ENCODE data around the gene EFCAB14.
"Not testable (repeated sequence)": the region's sequence is repeated elsewhere in the genome, so short reads cannot be mapped to it uniquely, and the experiment has no call there.

The EFCAB14 gene

DNA sequence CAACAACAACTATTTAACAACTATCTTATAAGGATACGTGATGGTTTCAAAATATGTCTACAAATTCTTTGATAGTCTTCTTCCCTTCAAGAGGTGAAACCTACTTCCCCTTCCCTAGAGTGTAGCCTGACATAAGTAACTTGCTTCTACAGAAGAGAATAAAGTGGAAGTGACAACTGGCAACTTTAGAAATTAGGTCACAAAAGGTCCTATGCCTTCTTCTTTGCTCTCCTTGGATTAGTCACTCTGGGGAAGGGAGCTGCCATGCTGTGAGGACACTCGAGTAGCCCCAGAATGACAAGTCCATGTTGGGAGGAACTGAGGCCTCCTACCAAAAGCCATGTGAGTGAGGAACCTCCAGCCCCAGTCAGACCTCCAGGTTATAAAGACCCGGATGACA, 19.2 kb downstream of the EFCAB14 start:
- H3K4me2 ChIP-seq (ENCODE audit: insufficient read depth, low read length) = no peak overlapping the region

DNA sequence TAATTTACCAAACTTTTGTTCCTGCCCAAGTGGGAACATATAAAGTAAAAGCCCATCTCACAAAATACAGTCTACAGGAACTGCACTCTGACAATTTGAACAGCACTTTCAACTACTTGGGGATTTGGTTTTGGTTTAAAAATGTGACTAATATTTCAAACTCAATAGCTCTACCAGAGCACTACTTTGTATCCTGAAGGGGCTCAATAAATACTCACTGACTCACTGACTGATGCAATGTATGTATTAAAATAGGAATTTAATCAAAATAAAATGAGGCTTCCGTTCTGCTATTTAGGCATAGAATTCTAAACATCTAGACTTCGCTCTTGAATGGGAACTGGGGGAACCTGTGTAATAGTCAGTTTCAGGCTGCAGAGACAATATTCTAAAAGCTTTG, 21.9 kb downstream of the EFCAB14 start:
- Histone ChIP-seq H3K4me1 (ENCODE audit: insufficient read depth, low read length) (no peaks in the 10 kb centered on the region), H3K27me3 (ENCODE audit: insufficient read depth, low read length, poor library complexity) (no peaks in the 10 kb centered on the region), H3K9me3 (ENCODE audit: insufficient read depth, low read length, severe bottlenecking) (no peaks in the 10 kb centered on the region), H3K4me2 (ENCODE audit: insufficient read depth, low read length) (no peak overlapping the region), H3K27ac (ENCODE audit: low read length) (no peak overlapping the region), H3K9ac (ENCODE audit: low read depth, low read length) (no peak overlapping the region), H3K36me3 (ENCODE audit: insufficient read depth, low read length) (peaks cover 61% of the 10 kb centered on the region), H2AFZ (ENCODE audit: low read depth, low read length) (no peak overlapping the region), H3K4me3 (ENCODE audit: low read depth in 1 of 2, low read length in 2 of 2) (no peak overlapping the region), H3K79me2 (ENCODE audit: insufficient read depth, low read length) (no peaks in the 10 kb centered on the region; the same call in 1 of the 2 replicates), H4K20me1 (ENCODE audit: insufficient read depth, low read length) (peaks cover 4% of the 10 kb centered on the region; the same call in 1 of the 2 replicates)
- TF ChIP-seq, protein P1, sequence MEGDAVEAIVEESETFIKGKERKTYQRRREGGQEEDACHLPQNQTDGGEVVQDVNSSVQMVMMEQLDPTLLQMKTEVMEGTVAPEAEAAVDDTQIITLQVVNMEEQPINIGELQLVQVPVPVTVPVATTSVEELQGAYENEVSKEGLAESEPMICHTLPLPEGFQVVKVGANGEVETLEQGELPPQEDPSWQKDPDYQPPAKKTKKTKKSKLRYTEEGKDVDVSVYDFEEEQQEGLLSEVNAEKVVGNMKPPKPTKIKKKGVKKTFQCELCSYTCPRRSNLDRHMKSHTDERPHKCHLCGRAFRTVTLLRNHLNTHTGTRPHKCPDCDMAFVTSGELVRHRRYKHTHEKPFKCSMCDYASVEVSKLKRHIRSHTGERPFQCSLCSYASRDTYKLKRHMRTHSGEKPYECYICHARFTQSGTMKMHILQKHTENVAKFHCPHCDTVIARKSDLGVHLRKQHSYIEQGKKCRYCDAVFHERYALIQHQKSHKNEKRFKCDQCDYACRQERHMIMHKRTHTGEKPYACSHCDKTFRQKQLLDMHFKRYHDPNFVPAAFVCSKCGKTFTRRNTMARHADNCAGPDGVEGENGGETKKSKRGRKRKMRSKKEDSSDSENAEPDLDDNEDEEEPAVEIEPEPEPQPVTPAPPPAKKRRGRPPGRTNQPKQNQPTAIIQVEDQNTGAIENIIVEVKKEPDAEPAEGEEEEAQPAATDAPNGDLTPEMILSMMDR (IDR thresholded peaks at IDR 0.05; ENCODE audit: borderline replicate concordance, extremely low read depth, low read length, poor library complexity, severe bottlenecking) = no peak
- no peak for TF ChIP-seq EZH2 (IDR thresholded peaks at IDR 0.05; ENCODE audit: borderline replicate concordance, low read depth, low read length, severe bottlenecking)
- ATAC-seq (ENCODE audit: insufficient read depth, low read depth) = no peak
- DNase-seq = no peak

More for the DNA sequence above, 19.2 kb downstream of the EFCAB14 start:
- H2AFZ ChIP-seq (ENCODE audit: low read depth, low read length) = no peak overlapping the region
- peaks cover 5% of the 10 kb centered on the region; the same call in 1 of the 2 replicates for H4K20me1 ChIP-seq (ENCODE audit: insufficient read depth, low read length)
- H3K79me2 ChIP-seq (ENCODE audit: insufficient read depth, low read length) = no peaks in the 10 kb centered on the region; the same call in 1 of the 2 replicates
- H3K9ac ChIP-seq (ENCODE audit: low read depth, low read length) = no peak overlapping the region
- H3K27ac ChIP-seq (ENCODE audit: low read length) = no peak overlapping the region
- no peaks in the 10 kb centered on the region for H3K4me1 ChIP-seq (ENCODE audit: insufficient read depth, low read length)
- TF ChIP-seq, protein P1 (IDR thresholded peaks at IDR 0.05; ENCODE audit: borderline replicate concordance, extremely low read depth, low read length, poor library complexity, severe bottlenecking) = no peak
- no peak for TF ChIP-seq EZH2 (IDR thresholded peaks at IDR 0.05; ENCODE audit: borderline replicate concordance, low read depth, low read length, severe bottlenecking)
- no peak overlapping the region for H3K4me3 ChIP-seq (ENCODE audit: low read depth in 1 of 2, low read length in 2 of 2)
- ATAC-seq (ENCODE audit: insufficient read depth, low read depth) = no peak
- no peak for DNase-seq
- H3K36me3 ChIP-seq (ENCODE audit: insufficient read depth, low read length) = peaks cover 68% of the 10 kb centered on the region
- no peaks in the 10 kb centered on the region for H3K9me3 ChIP-seq (ENCODE audit: insufficient read depth, low read length, severe bottlenecking)
- H3K27me3 ChIP-seq (ENCODE audit: insufficient read depth, low read length, poor library complexity) = no peaks in the 10 kb centered on the region

DNA sequence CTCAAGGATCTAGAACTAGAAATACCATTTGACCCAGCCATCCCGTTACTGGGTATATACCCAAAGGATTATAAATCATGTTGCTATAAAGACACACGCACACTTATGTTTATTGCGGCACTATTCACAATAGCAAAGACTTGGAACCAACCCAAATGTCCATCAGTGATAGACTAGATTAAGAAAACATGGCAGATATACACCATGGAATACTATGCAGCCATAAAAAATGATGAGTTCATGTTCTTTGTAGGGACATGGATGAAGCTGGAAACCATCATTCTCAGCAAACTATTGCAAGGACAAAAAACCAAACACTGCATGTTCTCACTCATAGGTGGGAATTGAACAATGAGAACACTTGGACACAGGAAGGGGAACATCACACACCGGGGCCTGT, 24.2 kb downstream of the EFCAB14 start:
- not testable (repeated sequence) for H3K4me1 ChIP-seq (ENCODE audit: insufficient read depth, low read length)

DNA sequence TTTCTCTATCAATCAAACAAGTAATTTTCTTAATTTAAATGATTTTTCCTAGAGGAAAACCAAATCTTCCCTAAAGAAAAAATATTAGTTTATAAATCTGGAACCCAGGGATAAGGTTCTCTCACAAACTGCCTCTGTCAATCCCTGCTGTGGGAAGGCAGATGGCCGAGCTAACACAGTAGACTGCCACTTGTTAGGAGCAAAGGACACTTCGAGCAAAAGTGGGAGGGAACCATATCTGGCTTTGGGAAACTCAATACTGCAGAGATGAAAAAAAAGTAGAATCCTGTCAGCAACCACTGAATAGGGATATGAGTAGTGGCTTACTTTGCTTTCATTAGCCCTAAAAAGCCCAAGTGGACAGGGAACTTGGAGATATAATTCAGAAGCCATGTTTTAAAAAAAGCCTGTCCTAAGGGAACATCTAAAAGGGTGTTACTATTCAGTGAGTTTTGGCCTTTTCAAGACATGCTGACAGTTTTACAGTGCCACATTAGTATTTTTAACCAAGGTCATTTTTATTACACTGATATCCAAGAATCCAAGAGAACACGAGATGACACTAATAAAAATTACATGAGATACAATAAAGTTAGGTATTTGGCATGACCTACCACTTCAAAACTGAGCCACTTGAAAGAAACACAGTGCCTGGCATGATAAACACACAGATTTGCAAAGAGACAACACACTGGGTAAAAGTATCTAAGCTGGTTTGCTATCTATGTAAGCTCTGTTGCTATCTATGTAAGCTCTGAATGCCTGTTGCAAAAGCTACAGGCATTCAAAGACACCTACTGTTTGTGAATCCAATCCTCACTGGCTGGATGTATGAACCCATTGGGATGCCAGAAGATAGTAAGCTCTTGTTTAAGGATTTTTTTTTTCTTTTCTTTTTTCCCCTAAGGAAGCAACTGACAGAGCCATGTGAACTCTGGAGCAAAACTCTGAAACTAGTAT, 25.8 kb downstream of the EFCAB14 start:
- H2AFZ ChIP-seq (ENCODE audit: low read depth, low read length) = no peak overlapping the region
- no peaks in the 10 kb centered on the region for H3K79me2 ChIP-seq (ENCODE audit: insufficient read depth, low read length)
- no peak overlapping the region for H3K9ac ChIP-seq (ENCODE audit: low read depth, low read length)
- H4K20me1 ChIP-seq (ENCODE audit: insufficient read depth, low read length) = peaks cover 4% of the 10 kb centered on the region; the same call in 1 of the 2 replicates
- no peak overlapping the region for H3K27ac ChIP-seq (ENCODE audit: low read length)
- H3K9me3 ChIP-seq (ENCODE audit: insufficient read depth, low read length, severe bottlenecking) = no peaks in the 10 kb centered on the region
- DNase-seq (no peak), ATAC-seq (ENCODE audit: insufficient read depth, low read depth) (no peak)
- no peak overlapping the region for H3K4me2 ChIP-seq (ENCODE audit: insufficient read depth, low read length)
- peaks cover 81% of the 10 kb centered on the region for H3K36me3 ChIP-seq (ENCODE audit: insufficient read depth, low read length)
- TF ChIP-seq, protein P1 (IDR thresholded peaks at IDR 0.05; ENCODE audit: borderline replicate concordance, extremely low read depth, low read length, poor library complexity, severe bottlenecking) = no peak
- TF ChIP-seq EZH2 (IDR thresholded peaks at IDR 0.05; ENCODE audit: borderline replicate concordance, low read depth, low read length, severe bottlenecking) = no peak
- no peaks in the 10 kb centered on the region for H3K27me3 ChIP-seq (ENCODE audit: insufficient read depth, low read length, poor library complexity)
- H3K4me3 ChIP-seq (ENCODE audit: low read depth in 1 of 2, low read length in 2 of 2) = no peak overlapping the region
- peaks cover 11% of the 10 kb centered on the region for H3K4me1 ChIP-seq (ENCODE audit: insufficient read depth, low read length)

More for the DNA sequence above, 24.2 kb downstream of the EFCAB14 start:
- H3K27ac ChIP-seq (ENCODE audit: low read length); H4K20me1 ChIP-seq (ENCODE audit: insufficient read depth, low read length); ATAC-seq (ENCODE audit: insufficient read depth, low read depth); H3K4me2 ChIP-seq (ENCODE audit: insufficient read depth, low read length); H2AFZ ChIP-seq (ENCODE audit: low read depth, low read length); H3K79me2 ChIP-seq (ENCODE audit: insufficient read depth, low read length); H3K4me3 ChIP-seq (ENCODE audit: low read depth in 1 of 2, low read length in 2 of 2); H3K27me3 ChIP-seq (ENCODE audit: insufficient read depth, low read length, poor library complexity); DNase-seq; H3K9ac ChIP-seq (ENCODE audit: low read depth, low read length); H3K9me3 ChIP-seq (ENCODE audit: insufficient read depth, low read length, severe bottlenecking): not testable (repeated sequence)
- peaks cover 73% of the 10 kb centered on the region for H3K36me3 ChIP-seq (ENCODE audit: insufficient read depth, low read length)
